WERI-Rb-1 (cell line): ENCODE data around the gene CTXND2.

Source experiments
- DNase-seq: peaks from one replicate; pipeline ENCODE4 v3.0.0-alpha.2; 2020
- H3K27ac ChIP-seq: fragments of 250-450 bp; sonication (Bioruptor Pico); 2 replicates; pipeline ENCODE4 v1.5.1; 2020; ENCODE audit warnings: mild to moderate bottlenecking, moderate library complexity
- H3K27me3 ChIP-seq: fragments of 250-450 bp; sonication (Bioruptor Pico); 2 replicates; pipeline ENCODE4 v1.5.1; 2021; ENCODE audit warnings: mild to moderate bottlenecking, low read depth, moderate library complexity; ENCODE audit not compliant: insufficient read depth, severe bottlenecking
- H3K36me3 ChIP-seq: fragments of 250-450 bp; sonication (Bioruptor Pico); 2 replicates; pipeline ENCODE4 v1.5.1; 2020; ENCODE audit warnings: mild to moderate bottlenecking, moderate library complexity
- H3K4me3 ChIP-seq: 2 replicates; pipeline ENCODE4 v1.5.1; 2011; ENCODE audit warnings: low read depth, mild to moderate bottlenecking, control low read depth, low read length
- H3K9me3 ChIP-seq: fragments of 250-450 bp; sonication (Bioruptor Pico); 2 replicates; pipeline ENCODE4 v1.5.1; 2021; ENCODE audit warnings: mild to moderate bottlenecking, moderate library complexity; ENCODE audit not compliant: severe bottlenecking
- CTCF ChIP-seq: IDR thresholded peaks from 2 replicates; pipeline ENCODE4 v1.5.1; 2011; ENCODE audit warnings: low read depth, mild to moderate bottlenecking, control low read depth, inconsistent platforms, low read length

The CTXND2 gene

GRCh38 chr1:150902751-150903150 lies 15.8 kb downstream of the CTXND2 start:
- no peaks in the 10 kb centered on the region for H3K27me3 ChIP-seq
- no peaks in the 10 kb centered on the region for H3K36me3 ChIP-seq
- H3K4me3 ChIP-seq, result no peak overlapping the region
- TF ChIP-seq CTCF, result no peak
- DNase-seq, result no peak
- no peak overlapping the region for H3K27ac ChIP-seq
- peaks cover 3% of the 10 kb centered on the region for H3K9me3 ChIP-seq

GRCh38 chr1:150905301-150905700 lies 18.4 kb downstream of the CTXND2 start:
- Histone ChIP-seq H3K36me3 (no peaks in the 10 kb centered on the region), H3K27ac (no peak overlapping the region), H3K27me3 (no peaks in the 10 kb centered on the region), H3K4me3 (no peak overlapping the region), H3K9me3 (no peaks in the 10 kb centered on the region)
- no peak for TF ChIP-seq CTCF
- no peak for DNase-seq

GRCh38 chr1:150906329-150906728 lies 19.4 kb downstream of the CTXND2 start:
- no peak for TF ChIP-seq CTCF

GRCh38 chr1:150906813-150907212 lies 19.9 kb downstream of the CTXND2 start:
- no peak for TF ChIP-seq CTCF
- Histone ChIP-seq H3K27ac (no peak overlapping the region), H3K4me3 (no peak overlapping the region), H3K9me3 (no peaks in the 10 kb centered on the region), H3K27me3 (no peaks in the 10 kb centered on the region), H3K36me3 (no peaks in the 10 kb centered on the region)
- DNase-seq, result no peak

More at GRCh38 chr1:150906329-150906728, 19.4 kb downstream of the CTXND2 start:
- Histone ChIP-seq H3K27ac (no peak overlapping the region), H3K9me3 (no peaks in the 10 kb centered on the region), H3K4me3 (no peak overlapping the region), H3K36me3 (no peaks in the 10 kb centered on the region), H3K27me3 (no peaks in the 10 kb centered on the region)
- DNase-seq, result no peak

- Histone ChIP-seq H3K4me3 (no peak overlapping the region), H3K27ac (no peak overlapping the region), H3K36me3 (no peaks in the 10 kb centered on the region), H3K9me3 (no peaks in the 10 kb centered on the region), H3K27me3 (no peaks in the 10 kb centered on the region)
- no peak for DNase-seq
- TF ChIP-seq CTCF, result no peak
Observed at GRCh38 chr1:150909585-150910180, 22.7 kb downstream of the CTXND2 start.

- no peak for TF ChIP-seq CTCF
Observed at GRCh38 chr1:150912623-150913022, 25.7 kb downstream of the CTXND2 start.

More at GRCh38 chr1:150912623-150913022, 25.7 kb downstream of the CTXND2 start:
- no peak for DNase-seq
- H3K4me3 ChIP-seq, result no peak overlapping the region
- peaks cover 2% of the 10 kb centered on the region for H3K9me3 ChIP-seq
- no peaks in the 10 kb centered on the region for H3K27me3 ChIP-seq
- no peak overlapping the region for H3K27ac ChIP-seq
- H3K36me3 ChIP-seq, result no peaks in the 10 kb centered on the region
